GM12878 (cell line): ENCODE data around the gene CADM2. TPM values are rescaled to one million over a fixed set of nuclear protein-coding genes. Genes with fewer than 3 reads are reported as not detected.

Experiments
- ATAC-seq: fragments of 200-7000 bp; cut with Tn5 transposase; 3 replicates; pipeline ENCODE4 v1.9.1; 2020; ENCODE audit warnings: mild to moderate bottlenecking, moderate library complexity
- BruUV-seq: library from RNA; stranded (reverse); fragments of 400-500 nt; replicated peaks from 2 replicates; lab custom pipeline; 2021; lab: Mats Ljungman, UMichigan
- CTCF ChIA-PET: fragments of 300-600 bp; sonication (Branson Sonifier 250); formaldehyde crosslinking; extraction: SDS; loops from one replicate; lab custom pipeline; 2021; ENCODE audit warnings: inconsistent platforms; lab: Yijun Ruan, JAX
- POLR2A ChIA-PET: fragments of 350-600 bp; formaldehyde crosslinking; extraction: SDS; loops from one replicate; lab custom pipeline; 2021; ENCODE audit warnings: inconsistent platforms; lab: Charles Lee
- RAD21 ChIA-PET: fragments of 300-600 bp; sonication (Branson Sonifier 250); formaldehyde crosslinking; loops from one replicate; lab custom pipeline; 2023; ENCODE audit warnings: antibody characterized with exemption; ENCODE audit not compliant: unreplicated experiment; lab: Charles Lee
- SMC1A ChIA-PET: fragments of 300-600 bp; sonication (Branson Sonifier 250); formaldehyde crosslinking; loops from one replicate; lab custom pipeline; 2023; ENCODE audit not compliant: unreplicated experiment, uncharacterized antibody; lab: Charles Lee
- DNase-seq: peaks from one replicate; pipeline ENCODE4 v3.0.0-alpha.2; 2011; ENCODE audit warnings: low read depth, low spot score
- FAIRE-seq: peaks from 3 replicates; lab custom pipeline; 2011; peaks lifted over from hg19 to GRCh38; lab: Jason Lieb, UNC
- H2AFZ ChIP-seq: 2 replicates; pipeline ENCODE4 v1.6.0; 2011; ENCODE audit warnings: low read depth, low read length, control low read depth; ENCODE audit not compliant: control insufficient read depth
- H3K27ac ChIP-seq: 2 replicates; pipeline ENCODE4 v1.5.1; 2011; ENCODE audit warnings: control low read depth; ENCODE audit not compliant: control insufficient read depth, insufficient read depth
- H3K27me3 ChIP-seq, 2 experiments: replicated peaks in 1 of 2; 2 replicates each; pipeline versions ENCODE4 v1.6.0 to v1.6.1; 2011; ENCODE audit warnings: low read length in 1 of 2; ENCODE audit not compliant: control insufficient read depth in 2 of 2, insufficient read depth in 2 of 2
- H3K36me3 ChIP-seq, 2 experiments: 2 replicates each; pipeline ENCODE4 v1.5.1; 2011; ENCODE audit warnings: low read length in 1 of 2; ENCODE audit not compliant: control insufficient read depth in 2 of 2, insufficient read depth in 2 of 2
- H3K4me1 ChIP-seq: 2 replicates; pipeline ENCODE4 v1.6.1; 2011; ENCODE audit warnings: mild to moderate bottlenecking, low read length, moderate library complexity, mixed read lengths; ENCODE audit not compliant: control insufficient read depth, insufficient read depth
- H3K4me2 ChIP-seq: 2 replicates; pipeline ENCODE4 v1.6.0; 2011; ENCODE audit warnings: control low read depth; ENCODE audit not compliant: control insufficient read depth, insufficient read depth
- H3K4me3 ChIP-seq: fragments of 200-600 bp; sonication (generic); 2 replicates; pipeline ENCODE4 v1.5.1; 2016
- H3K79me2 ChIP-seq: 2 replicates; pipeline ENCODE4 v1.6.0; 2011; ENCODE audit warnings: low read length; ENCODE audit not compliant: control insufficient read depth, insufficient read depth
- H3K9ac ChIP-seq: 2 replicates; pipeline ENCODE4 v1.8.0; 2011; ENCODE audit warnings: low read length, control low read depth, mixed read lengths; ENCODE audit not compliant: control insufficient read depth, insufficient read depth
- H3K9me3 ChIP-seq: replicated peaks from 3 replicates; pipeline ENCODE4 v1.5.1; 2011; ENCODE audit warnings: mild to moderate bottlenecking, low read length; ENCODE audit not compliant: control insufficient read depth, insufficient read depth
- H4K20me1 ChIP-seq: 2 replicates; pipeline ENCODE4 v1.6.0; 2011; ENCODE audit not compliant: control insufficient read depth, insufficient read depth
- BACH1 ChIP-seq: fragments of 450-650 bp; IDR thresholded peaks from 2 replicates; pipeline ENCODE4 v1.6.1; 2017; ENCODE audit warnings: mild to moderate bottlenecking, borderline replicate concordance
- BMI1 ChIP-seq: fragments of 450-650 bp; IDR thresholded peaks from 2 replicates; pipeline ENCODE4 v1.6.1; 2016; ENCODE audit warnings: mild to moderate bottlenecking, moderate library complexity, borderline replicate concordance
- HDAC6 ChIP-seq: fragments of 200-600 bp; sonication (generic); IDR thresholded peaks from one replicate; pipeline ENCODE4 v1.8.0; 2017; ENCODE audit warnings: antibody characterized with exemption; ENCODE audit not compliant: unreplicated experiment
- HDGF ChIP-seq: fragments of 450-650 bp; IDR thresholded peaks from 2 replicates; pipeline ENCODE4 v1.6.1; 2016; ENCODE audit warnings: antibody characterized with exemption
- MEF2A ChIP-seq: IDR thresholded peaks from 2 replicates; pipeline ENCODE4 v1.6.1; 2011; ENCODE audit warnings: low read depth, mild to moderate bottlenecking, low read length, moderate library complexity; ENCODE audit not compliant: insufficient read depth
- TCF3 ChIP-seq: IDR thresholded peaks from 2 replicates; pipeline ENCODE4 v1.6.1; 2012; ENCODE audit warnings: low read depth, mild to moderate bottlenecking, low read length, borderline replicate concordance; ENCODE audit not compliant: insufficient read depth
- ZBED1 ChIP-seq: IDR thresholded peaks from 2 replicates; pipeline ENCODE4 v1.6.1; 2016; ENCODE audit warnings: borderline replicate concordance
- WGBS: methylation state at CpG from one replicate; pipeline ENCODE4 v1.1.6; 2016; ENCODE audit warnings: low lambda C conversion rate; ENCODE audit not compliant: insufficient replicate concordance, insufficient coverage; ENCODE audit errors: missing lambda C conversion rate; 5-methylcytosine and 5-hydroxymethylcytosine counted together
- in situ Hi-C: fragments of 300-500 bp; cut with MboI; formaldehyde crosslinking; loops from 9 replicates; pipeline ENCODE4 v1.14.3; 2018; ENCODE audit warnings: mixed read lengths
- intact Hi-C: fragments of 100-400 bp; cut with micrococcal nuclease; formaldehyde crosslinking; loops from one replicate; pipeline ENCODE4 v1.14.2; 2022; ENCODE audit not compliant: unreplicated experiment
- polyA plus RNA-seq, 11 experiments: library from polyadenylated mRNA; depleted of rRNA in 4 of 11; unstranded in 6 of 11; stranded (reverse) in 5 of 11; fragments of >200 nt; fragmentation: Nextera tagmentation in 4 of 11; fragmentation: Illumina TruSeq in 1 of 11; extraction: Ambion mirVana in 4 of 11; extraction: Trizol in 1 of 11; gene quantifications; 1 replicate in 1 of 11; 2 replicates in 10 of 11; pipeline versions ENCODE4 v1.2.1 to v1.2.3, GENCODE V29; 2011 to 2016; ENCODE audit warnings: inconsistent platforms in 2 of 11, missing spikeins in 2 of 11, low read depth in 1 of 11
- total RNA-seq, 4 experiments: library from RNA; depleted of rRNA in 3 of 4; stranded (reverse); fragments of >200 nt in 3 of 4; fragmentation: Illumina TruSeq in 1 of 4; extraction: Trizol in 1 of 4; gene quantifications; 2 replicates each; pipeline versions ENCODE4 v1.2.1 to v1.2.3, GENCODE V29; 2013 to 2021
- TF ChIP-seq, protein P1 (sequence below): fragments of 450-650 bp; IDR thresholded peaks from 2 replicates; pipeline ENCODE4 v1.6.1; 2017; ENCODE audit warnings: mild to moderate bottlenecking
- TF ChIP-seq, protein P2 (sequence below): IDR thresholded peaks from 2 replicates; pipeline ENCODE4 v1.6.1; 2012; ENCODE audit warnings: low read depth, low read length, improper control_type of control experiment
- TF ChIP-seq, protein P3 (sequence below): IDR thresholded peaks from 2 replicates; pipeline ENCODE4 v1.6.1; 2012; ENCODE audit warnings: improper control_type of control experiment, low read depth, low read length; ENCODE audit not compliant: insufficient replicate concordance

The CADM2 gene
- total and polyA plus RNA-seq, 10 of the 15 experiments (the other 5 are each of a cell fraction or from before 2014, with no cell fraction given): 0.13 TPM; not detected in 9

DNA sequence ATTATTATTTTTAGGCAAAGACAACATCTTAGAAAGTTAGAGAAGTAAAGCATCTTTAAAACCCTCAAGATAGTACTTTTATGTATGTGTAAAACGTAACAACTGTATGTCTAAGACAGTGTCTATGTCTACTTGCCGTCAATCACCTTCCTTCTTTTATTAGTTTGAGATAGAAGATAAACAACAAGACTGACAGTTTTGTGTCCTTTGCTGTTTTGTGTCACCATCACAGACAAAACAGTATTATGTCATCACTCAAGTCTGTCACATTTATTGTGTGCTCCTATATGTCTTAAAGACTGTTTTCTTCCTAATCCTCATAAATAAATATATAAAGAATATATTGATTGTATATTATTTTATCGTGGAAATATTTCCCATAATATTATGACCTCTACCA lies 908.3 kb downstream of the CADM2 start:
- ChIA-PET RAD21 (no interaction called here), CTCF (no interaction called here), SMC1A (no interaction called here), POLR2A (no interaction called here)
- no peaks in the 10 kb centered on the region for H4K20me1 ChIP-seq
- intact Hi-C loops: no loop called here
- FAIRE-seq (no peak), DNase-seq (no peak), ATAC-seq (no peak)
- H3K4me1 ChIP-seq: no peaks in the 10 kb centered on the region
- H3K79me2 ChIP-seq: no peaks in the 10 kb centered on the region
- in situ Hi-C loops: no loop called here
- no peaks in the 10 kb centered on the region for H3K9me3 ChIP-seq
- no peak overlapping the region for H3K4me3 ChIP-seq
- TF ChIP-seq, protein P1, sequence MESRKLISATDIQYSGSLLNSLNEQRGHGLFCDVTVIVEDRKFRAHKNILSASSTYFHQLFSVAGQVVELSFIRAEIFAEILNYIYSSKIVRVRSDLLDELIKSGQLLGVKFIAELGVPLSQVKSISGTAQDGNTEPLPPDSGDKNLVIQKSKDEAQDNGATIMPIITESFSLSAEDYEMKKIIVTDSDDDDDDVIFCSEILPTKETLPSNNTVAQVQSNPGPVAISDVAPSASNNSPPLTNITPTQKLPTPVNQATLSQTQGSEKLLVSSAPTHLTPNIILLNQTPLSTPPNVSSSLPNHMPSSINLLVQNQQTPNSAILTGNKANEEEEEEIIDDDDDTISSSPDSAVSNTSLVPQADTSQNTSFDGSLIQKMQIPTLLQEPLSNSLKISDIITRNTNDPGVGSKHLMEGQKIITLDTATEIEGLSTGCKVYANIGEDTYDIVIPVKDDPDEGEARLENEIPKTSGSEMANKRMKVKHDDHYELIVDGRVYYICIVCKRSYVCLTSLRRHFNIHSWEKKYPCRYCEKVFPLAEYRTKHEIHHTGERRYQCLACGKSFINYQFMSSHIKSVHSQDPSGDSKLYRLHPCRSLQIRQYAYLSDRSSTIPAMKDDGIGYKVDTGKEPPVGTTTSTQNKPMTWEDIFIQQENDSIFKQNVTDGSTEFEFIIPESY: no peak
- no peaks in the 10 kb centered on the region for H3K27me3 ChIP-seq
- H3K4me2 ChIP-seq: no peak overlapping the region
- 32% methylated on average over 3 of the region's 3 CpGs for WGBS
- H2AFZ ChIP-seq: no peak overlapping the region
- H3K27ac ChIP-seq: no peak overlapping the region
- H3K9ac ChIP-seq: no peak overlapping the region
- BruUV-seq: no TSS peak
- no peaks in the 10 kb centered on the region for H3K36me3 ChIP-seq

DNA sequence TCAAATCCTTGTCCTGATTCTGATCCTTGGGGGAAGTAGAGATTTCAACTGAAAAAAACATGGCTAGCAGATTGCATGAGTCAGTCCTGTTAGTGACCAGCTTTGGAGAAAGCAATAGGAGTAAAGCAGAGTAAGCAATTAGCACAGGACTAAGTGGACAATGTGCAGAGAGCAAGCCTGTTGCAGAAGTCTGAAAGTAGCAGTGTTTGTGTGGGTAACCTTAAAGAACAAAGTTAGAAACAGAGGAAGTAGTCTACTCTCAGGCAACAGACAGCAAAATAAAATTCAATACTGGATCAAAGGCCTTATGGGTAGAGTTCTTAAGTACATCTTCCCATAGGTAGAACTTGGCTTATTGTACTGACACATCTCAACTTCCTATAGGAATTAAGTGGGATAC lies 916.8 kb downstream of the CADM2 start:
- intact Hi-C loops: no loop called here
- RAD21 ChIA-PET: no interaction called here
- Histone ChIP-seq H2AFZ (no peak overlapping the region), H3K36me3 (no peaks in the 10 kb centered on the region), H3K9me3 (no peaks in the 10 kb centered on the region), H3K9ac (no peak overlapping the region), H4K20me1 (no peaks in the 10 kb centered on the region), H3K79me2 (no peaks in the 10 kb centered on the region), H3K4me2 (no peak overlapping the region), H3K27ac (no peak overlapping the region), H3K27me3 (no peaks in the 10 kb centered on the region), H3K4me1 (no peaks in the 10 kb centered on the region), H3K4me3 (no peak overlapping the region)
- ATAC-seq (no peak), FAIRE-seq (no peak), DNase-seq (no peak)
- in situ Hi-C loops: no loop called here
- POLR2A ChIA-PET: no interaction called here
- BruUV-seq: no TSS peak
- CTCF ChIA-PET: interaction anchor here (0.9 kb wide), 1 partner anchor 688 kb away, joined by 3 read pairs; no protein-coding TSS in a partner anchor
- SMC1A ChIA-PET: no interaction called here
- TF ChIP-seq TCF3 (no peak), MEF2A (no peak), BACH1 (no peak), HDAC6 (no peak), ZBED1 (no peak), HDGF (no peak), BMI1 (no peak)
- TF ChIP-seq, protein P2, sequence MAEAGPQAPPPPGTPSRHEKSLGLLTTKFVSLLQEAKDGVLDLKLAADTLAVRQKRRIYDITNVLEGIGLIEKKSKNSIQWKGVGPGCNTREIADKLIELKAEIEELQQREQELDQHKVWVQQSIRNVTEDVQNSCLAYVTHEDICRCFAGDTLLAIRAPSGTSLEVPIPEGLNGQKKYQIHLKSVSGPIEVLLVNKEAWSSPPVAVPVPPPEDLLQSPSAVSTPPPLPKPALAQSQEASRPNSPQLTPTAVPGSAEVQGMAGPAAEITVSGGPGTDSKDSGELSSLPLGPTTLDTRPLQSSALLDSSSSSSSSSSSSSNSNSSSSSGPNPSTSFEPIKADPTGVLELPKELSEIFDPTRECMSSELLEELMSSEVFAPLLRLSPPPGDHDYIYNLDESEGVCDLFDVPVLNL: no peak
- TF ChIP-seq, protein P3, sequence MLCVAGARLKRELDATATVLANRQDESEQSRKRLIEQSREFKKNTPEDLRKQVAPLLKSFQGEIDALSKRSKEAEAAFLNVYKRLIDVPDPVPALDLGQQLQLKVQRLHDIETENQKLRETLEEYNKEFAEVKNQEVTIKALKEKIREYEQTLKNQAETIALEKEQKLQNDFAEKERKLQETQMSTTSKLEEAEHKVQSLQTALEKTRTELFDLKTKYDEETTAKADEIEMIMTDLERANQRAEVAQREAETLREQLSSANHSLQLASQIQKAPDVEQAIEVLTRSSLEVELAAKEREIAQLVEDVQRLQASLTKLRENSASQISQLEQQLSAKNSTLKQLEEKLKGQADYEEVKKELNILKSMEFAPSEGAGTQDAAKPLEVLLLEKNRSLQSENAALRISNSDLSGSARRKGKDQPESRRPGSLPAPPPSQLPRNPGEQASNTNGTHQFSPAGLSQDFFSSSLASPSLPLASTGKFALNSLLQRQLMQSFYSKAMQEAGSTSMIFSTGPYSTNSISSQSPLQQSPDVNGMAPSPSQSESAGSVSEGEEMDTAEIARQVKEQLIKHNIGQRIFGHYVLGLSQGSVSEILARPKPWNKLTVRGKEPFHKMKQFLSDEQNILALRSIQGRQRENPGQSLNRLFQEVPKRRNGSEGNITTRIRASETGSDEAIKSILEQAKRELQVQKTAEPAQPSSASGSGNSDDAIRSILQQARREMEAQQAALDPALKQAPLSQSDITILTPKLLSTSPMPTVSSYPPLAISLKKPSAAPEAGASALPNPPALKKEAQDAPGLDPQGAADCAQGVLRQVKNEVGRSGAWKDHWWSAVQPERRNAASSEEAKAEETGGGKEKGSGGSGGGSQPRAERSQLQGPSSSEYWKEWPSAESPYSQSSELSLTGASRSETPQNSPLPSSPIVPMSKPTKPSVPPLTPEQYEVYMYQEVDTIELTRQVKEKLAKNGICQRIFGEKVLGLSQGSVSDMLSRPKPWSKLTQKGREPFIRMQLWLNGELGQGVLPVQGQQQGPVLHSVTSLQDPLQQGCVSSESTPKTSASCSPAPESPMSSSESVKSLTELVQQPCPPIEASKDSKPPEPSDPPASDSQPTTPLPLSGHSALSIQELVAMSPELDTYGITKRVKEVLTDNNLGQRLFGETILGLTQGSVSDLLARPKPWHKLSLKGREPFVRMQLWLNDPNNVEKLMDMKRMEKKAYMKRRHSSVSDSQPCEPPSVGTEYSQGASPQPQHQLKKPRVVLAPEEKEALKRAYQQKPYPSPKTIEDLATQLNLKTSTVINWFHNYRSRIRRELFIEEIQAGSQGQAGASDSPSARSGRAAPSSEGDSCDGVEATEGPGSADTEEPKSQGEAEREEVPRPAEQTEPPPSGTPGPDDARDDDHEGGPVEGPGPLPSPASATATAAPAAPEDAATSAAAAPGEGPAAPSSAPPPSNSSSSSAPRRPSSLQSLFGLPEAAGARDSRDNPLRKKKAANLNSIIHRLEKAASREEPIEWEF: no peak
